KOPT-K1 (cell line): Measurements from ENCODE around the gene DYSF.

ENCODE experiments used
- H3K27ac ChIP-seq: fragments of 200-600 bp; sonication (generic); 2 replicates; pipeline ENCODE4 v1.5.1; 2016; ENCODE audit warnings: antibody characterized with exemption, mild to moderate bottlenecking, low read depth, low read length; ENCODE audit not compliant: poor library complexity, severe bottlenecking
- H3K36me3 ChIP-seq: fragments of 200-600 bp; sonication (generic); 2 replicates; pipeline ENCODE4 v1.5.1; 2017; ENCODE audit warnings: antibody characterized with exemption, mild to moderate bottlenecking, low read length, moderate library complexity; ENCODE audit not compliant: insufficient read depth
- H3K9me3 ChIP-seq: fragments of 200-600 bp; sonication (generic); 2 replicates; pipeline ENCODE4 v1.5.1; 2017; ENCODE audit warnings: antibody characterized with exemption, low read length, mild to moderate bottlenecking; ENCODE audit not compliant: insufficient read depth, poor library complexity, severe bottlenecking

DYSF gene

DNA sequence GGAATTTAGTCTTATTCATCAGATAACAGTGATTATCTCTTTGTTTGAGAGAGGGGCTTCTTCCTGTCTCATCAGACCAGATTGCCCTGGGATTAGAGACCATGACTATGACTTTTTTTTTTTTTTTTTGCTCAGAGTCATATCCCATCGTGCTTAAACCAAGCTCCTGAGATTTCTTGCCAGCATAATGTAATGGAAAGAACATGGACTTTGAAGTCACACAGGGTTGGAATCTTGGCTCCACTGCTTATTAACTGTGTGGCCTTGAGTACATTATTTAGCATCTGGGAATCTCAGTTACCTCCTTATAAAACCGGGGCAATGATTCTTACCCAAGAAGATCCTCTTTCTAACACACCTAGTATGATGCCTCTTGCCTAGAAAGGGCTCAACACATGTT lies 268.3 kb downstream of the DYSF start:
- peaks cover 8% of the 10 kb centered on the region for H3K9me3 ChIP-seq
- no peak overlapping the region for H3K27ac ChIP-seq
- no peaks in the 10 kb centered on the region for H3K36me3 ChIP-seq

DNA sequence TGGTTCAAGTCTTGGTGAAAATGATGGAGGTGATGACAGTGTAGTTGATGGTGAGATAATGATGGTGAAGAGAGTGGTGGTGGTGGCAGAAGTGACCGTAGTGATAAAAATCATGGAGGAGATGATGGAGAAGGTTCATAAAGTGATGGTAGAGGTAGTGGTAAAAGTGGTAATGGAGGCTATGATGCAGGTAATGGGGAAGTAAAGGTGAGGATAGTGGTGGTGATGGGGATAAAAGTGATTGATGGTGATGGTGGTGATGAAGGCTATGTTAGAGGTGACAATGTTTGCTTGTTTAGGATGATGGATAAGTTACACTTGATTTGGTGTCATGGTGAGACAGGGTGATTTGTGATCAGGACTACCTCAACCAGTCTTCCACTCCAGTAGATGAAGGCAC lies 268.9 kb downstream of the DYSF start:
- Histone ChIP-seq H3K9me3 (peaks cover 8% of the 10 kb centered on the region), H3K36me3 (no peaks in the 10 kb centered on the region), H3K27ac (no peak overlapping the region)

DNA sequence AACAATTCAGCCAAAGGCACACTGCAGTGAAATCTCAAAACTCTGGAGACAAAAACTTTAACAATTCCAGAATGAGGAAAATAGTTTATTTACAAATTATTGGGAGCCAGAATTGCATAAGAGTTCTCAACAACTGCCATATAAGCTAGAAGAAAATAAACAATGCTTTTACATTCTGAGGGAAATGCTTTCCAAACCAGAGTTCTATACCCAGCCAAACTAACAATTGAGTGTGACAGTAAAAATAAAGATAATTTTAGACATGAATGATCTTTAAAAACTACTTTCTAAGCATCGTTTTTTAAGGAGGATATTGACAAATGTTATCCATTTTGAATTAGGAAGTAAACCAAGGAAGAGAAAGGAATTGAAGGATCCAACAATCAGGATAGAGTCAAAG lies 271.4 kb downstream of the DYSF start:
- peaks cover 8% of the 10 kb centered on the region for H3K9me3 ChIP-seq
- no peak overlapping the region for H3K27ac ChIP-seq
- H3K36me3 ChIP-seq: no peaks in the 10 kb centered on the region

DNA sequence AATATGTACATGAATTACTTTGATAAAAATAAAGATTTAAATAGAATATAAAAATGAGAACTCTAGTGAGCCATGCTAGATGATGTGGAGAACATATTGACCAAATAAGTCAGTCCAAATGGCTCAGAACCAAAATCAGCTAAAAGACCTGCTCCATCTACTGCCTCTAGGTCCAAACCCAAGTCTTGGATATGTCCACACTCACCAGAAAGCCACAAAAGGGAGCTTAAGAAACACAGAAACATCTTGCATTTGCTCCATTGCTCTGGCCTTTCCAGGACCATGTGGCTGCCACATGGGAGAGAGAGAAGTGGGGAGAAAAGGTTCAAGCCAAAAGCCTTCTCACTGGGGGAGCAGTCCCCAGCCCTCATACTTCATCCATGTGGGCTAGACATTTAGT lies 272.5 kb downstream of the DYSF start:
- H3K9me3 ChIP-seq: peaks cover 8% of the 10 kb centered on the region
- H3K27ac ChIP-seq: no peak overlapping the region
- H3K36me3 ChIP-seq: no peaks in the 10 kb centered on the region

DNA sequence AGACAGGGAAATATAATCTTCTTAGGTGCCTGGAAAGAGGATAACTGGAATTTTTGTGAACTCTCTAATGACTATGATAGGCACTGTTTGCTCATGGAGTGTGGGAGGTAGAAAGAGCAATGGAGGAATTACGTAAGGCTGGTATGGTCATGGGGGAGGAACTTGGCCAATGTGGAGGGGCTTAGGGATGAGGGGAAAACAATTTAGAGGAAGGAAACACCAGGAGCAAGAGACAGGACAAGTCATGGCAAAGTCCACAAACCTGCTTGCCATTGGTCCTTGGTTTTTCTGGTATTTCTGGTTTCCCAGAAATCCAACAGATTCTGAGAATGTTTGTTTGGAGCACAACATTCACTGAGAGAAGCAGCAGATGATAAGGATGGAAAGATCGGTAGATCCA lies 274.2 kb downstream of the DYSF start:
- H3K36me3 ChIP-seq: no peaks in the 10 kb centered on the region
- H3K27ac ChIP-seq: no peak overlapping the region
- peaks cover 8% of the 10 kb centered on the region for H3K9me3 ChIP-seq

DNA sequence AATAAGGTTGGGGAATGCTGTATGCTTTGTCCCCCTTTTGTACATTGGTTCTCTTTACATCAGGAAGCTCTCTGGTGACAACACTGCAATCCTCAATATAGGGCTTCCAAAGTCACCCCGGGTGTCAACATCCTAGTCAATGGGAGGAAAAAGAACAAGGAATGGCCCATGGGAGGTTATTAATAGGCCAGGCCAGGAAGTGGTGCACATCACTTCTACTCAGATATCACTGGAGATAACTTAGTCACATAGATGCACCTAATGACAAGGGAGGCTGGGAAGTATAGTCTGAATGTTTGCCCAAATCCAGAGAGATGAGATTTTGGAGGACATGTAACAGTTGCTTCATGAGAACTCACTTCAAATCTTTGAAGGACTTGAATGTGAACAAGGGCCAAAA lies 274.7 kb downstream of the DYSF start:
- no peak overlapping the region for H3K27ac ChIP-seq
- peaks cover 8% of the 10 kb centered on the region for H3K9me3 ChIP-seq
- no peaks in the 10 kb centered on the region for H3K36me3 ChIP-seq

DNA sequence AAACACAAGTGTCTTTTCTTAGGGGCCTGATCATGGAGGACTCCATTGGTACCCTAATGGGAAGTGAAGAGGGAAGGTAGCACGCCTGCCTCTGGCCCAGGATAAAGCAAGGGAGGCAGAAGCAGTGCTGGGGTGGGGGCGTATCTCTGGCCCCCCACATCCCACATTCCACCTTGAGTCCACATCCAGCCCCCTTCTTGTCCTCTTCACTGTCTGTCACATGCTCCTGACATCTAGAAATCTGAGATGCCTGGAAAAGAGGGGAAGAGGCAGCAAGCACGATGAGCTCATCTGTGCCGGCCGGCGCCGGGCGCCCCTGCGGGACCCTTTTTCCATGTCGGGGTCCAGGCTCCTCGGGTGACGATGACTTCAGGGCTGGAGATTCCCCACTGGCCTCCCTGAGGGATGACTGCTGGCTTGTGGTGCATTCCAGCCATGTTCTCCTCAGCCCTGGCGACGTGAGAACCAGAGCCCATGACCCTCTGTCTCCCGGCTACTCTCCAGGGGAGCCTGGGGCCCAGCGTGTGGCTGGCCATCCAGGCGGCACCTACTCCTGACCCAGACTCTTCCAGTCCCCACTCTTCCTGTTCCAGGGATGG lies 277.5 kb downstream of the DYSF start:
- Histone ChIP-seq H3K27ac (no peak overlapping the region), H3K36me3 (no peaks in the 10 kb centered on the region), H3K9me3 (no peaks in the 10 kb centered on the region)

DNA sequence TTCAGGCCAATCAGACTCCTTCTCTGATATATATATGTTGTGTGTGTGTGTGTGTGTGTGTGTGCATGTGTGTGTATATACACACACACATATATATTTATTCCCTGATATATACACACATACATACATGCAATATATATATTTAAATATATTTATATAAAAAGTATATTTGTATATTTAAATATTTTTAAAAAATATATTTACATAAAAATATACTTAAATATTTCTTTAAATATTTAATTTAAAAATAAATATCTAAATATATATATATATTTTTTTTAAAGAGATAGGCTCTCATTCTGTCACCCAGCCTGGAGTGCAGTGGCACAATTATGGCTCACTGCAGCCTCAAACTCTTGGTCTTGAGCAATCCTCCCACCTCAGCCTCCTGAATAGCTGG lies 281.3 kb downstream of the DYSF start:
- Histone ChIP-seq H3K27ac (no peak overlapping the region), H3K36me3 (no peaks in the 10 kb centered on the region), H3K9me3 (no peaks in the 10 kb centered on the region)

DNA sequence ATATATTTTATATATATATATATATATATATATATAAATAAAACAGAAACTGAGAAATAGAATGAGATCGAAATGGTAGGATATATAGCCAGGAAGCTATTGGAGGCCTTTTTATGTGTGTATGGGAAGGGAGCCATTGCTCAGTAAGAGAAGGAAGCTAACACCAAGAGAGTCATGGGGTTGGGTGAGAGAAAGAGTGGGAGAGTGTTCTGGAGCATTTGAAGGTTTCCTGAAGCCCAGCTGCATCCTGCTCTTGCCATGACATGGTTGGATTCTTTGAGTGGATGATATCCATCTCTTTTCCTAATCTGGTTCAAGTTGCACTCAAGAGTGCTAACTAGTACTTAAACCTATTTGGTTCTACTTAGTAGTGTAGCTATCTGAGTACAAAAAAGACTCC lies 282.3 kb downstream of the DYSF start:
- Histone ChIP-seq H3K9me3 (no peaks in the 10 kb centered on the region), H3K27ac (no peak overlapping the region), H3K36me3 (no peaks in the 10 kb centered on the region)
